ACC112 (cell line): ENCODE results near the gene MTIF2.
"Not testable (repeated sequence)": the region's sequence is repeated elsewhere in the genome, so short reads cannot be mapped to it uniquely, and the experiment has no call there.

Experiments
- H2AFZ ChIP-seq: fragments of 200-600 bp; sonication (generic); one replicate; pipeline ENCODE4 v1.6.0; 2017; ENCODE audit warnings: antibody characterized with exemption, low read length; ENCODE audit not compliant: unreplicated experiment
- H3K27ac ChIP-seq: fragments of 200-600 bp; sonication (generic); 2 replicates; pipeline ENCODE4 v1.5.1; 2014; ENCODE audit warnings: low read depth, mild to moderate bottlenecking, antibody characterized with exemption, low read length, moderate library complexity
- H3K27me3 ChIP-seq: fragments of 200-600 bp; sonication (generic); 2 replicates; pipeline ENCODE4 v1.6.1; 2014; ENCODE audit warnings: mild to moderate bottlenecking, antibody characterized with exemption, low read length, moderate library complexity, mixed read lengths; ENCODE audit not compliant: insufficient read depth
- H3K36me3 ChIP-seq: fragments of 200-600 bp; sonication (generic); 2 replicates; pipeline ENCODE4 v1.6.1; 2016; ENCODE audit warnings: mild to moderate bottlenecking, antibody characterized with exemption, low read length, moderate library complexity, mixed read lengths; ENCODE audit not compliant: insufficient read depth
- H3K4me1 ChIP-seq: fragments of 200-600 bp; sonication (generic); one replicate; pipeline ENCODE4 v1.6.1; 2016; ENCODE audit warnings: low read length, mixed read lengths; ENCODE audit not compliant: insufficient read depth, unreplicated experiment, control insufficient read depth
- H3K4me3 ChIP-seq: fragments of 200-600 bp; sonication (generic); 2 replicates; pipeline ENCODE4 v1.5.1; 2014; ENCODE audit warnings: mild to moderate bottlenecking, low read depth, low read length
- H3K79me2 ChIP-seq: fragments of 200-600 bp; sonication (generic); one replicate; pipeline ENCODE4 v1.6.0; 2016; ENCODE audit warnings: low read length; ENCODE audit not compliant: control insufficient read depth, unreplicated experiment, insufficient read depth

Gene MTIF2

GRCh38 chr2:55268907-55269644 lies at the start of gene MTIF2:
Gene MTIF2, minus strand, starts transcription at chr2:55269231. Its CDS starts 5,373 bp downstream, at chr2:55263858.
- peak within 1 kb of the TSS; percentile 80 for H2AFZ ChIP-seq
- H3K4me3 ChIP-seq, result peak within 1 kb of the TSS; percentile 84
- H3K36me3 ChIP-seq, result 0 out of 2 replicates have a peak, but pooled peaks cover under 1% of the 10 kb centered on the region
- peaks cover 8% of the 10 kb centered on the region for H3K79me2 ChIP-seq
- H3K27ac ChIP-seq, result peak within 1 kb of the TSS; percentile 38
- H3K4me1 ChIP-seq, result peaks cover 7% of the 10 kb centered on the region
- H3K27me3 ChIP-seq, result no peaks in the 10 kb centered on the region

GRCh38 chr2:55314985-55315384 lies 46.0 kb upstream of the MTIF2 start:
- H3K4me1 ChIP-seq, result peaks cover 23% of the 10 kb centered on the region
- H3K27ac ChIP-seq, result no peak overlapping the region
- H2AFZ ChIP-seq, result no peak overlapping the region
- H3K36me3 ChIP-seq, result peaks cover 21% of the 10 kb centered on the region
- H3K4me3 ChIP-seq, result no peak overlapping the region
- no peaks in the 10 kb centered on the region for H3K27me3 ChIP-seq
- no peaks in the 10 kb centered on the region for H3K79me2 ChIP-seq

GRCh38 chr2:55311444-55311870 lies 42.4 kb upstream of the MTIF2 start:
- Histone ChIP-seq H3K27ac (peak overlapping the region; percentile 28; the same call in 1 of the 2 replicates), H3K27me3 (no peaks in the 10 kb centered on the region), H3K79me2 (no peaks in the 10 kb centered on the region), H3K36me3 (peaks cover 26% of the 10 kb centered on the region), H3K4me3 (no peak overlapping the region), H3K4me1 (peaks cover 32% of the 10 kb centered on the region), H2AFZ (no peak overlapping the region)

GRCh38 chr2:55309446-55309845 lies 40.4 kb upstream of the MTIF2 start:
- Histone ChIP-seq H3K27ac (no peak overlapping the region), H3K27me3 (no peaks in the 10 kb centered on the region), H2AFZ (no peak overlapping the region), H3K4me3 (no peak overlapping the region), H3K36me3 (peaks cover 16% of the 10 kb centered on the region), H3K79me2 (no peaks in the 10 kb centered on the region), H3K4me1 (peaks cover 32% of the 10 kb centered on the region)

- Histone ChIP-seq H3K79me2 (no peaks in the 10 kb centered on the region), H3K36me3 (peaks cover 19% of the 10 kb centered on the region), H3K4me3 (no peak overlapping the region)
Observed at GRCh38 chr2:55302241-55302640, 33.2 kb upstream of the MTIF2 start.

GRCh38 chr2:55301277-55301676 lies 32.2 kb upstream of the MTIF2 start:
- H3K36me3 ChIP-seq, result peaks cover 19% of the 10 kb centered on the region
- H2AFZ ChIP-seq, result no peak overlapping the region
- no peaks in the 10 kb centered on the region for H3K79me2 ChIP-seq
- H3K27ac ChIP-seq, result no peak overlapping the region
- H3K27me3 ChIP-seq, result no peaks in the 10 kb centered on the region
- H3K4me3 ChIP-seq, result no peak overlapping the region
- H3K4me1 ChIP-seq, result no peaks in the 10 kb centered on the region

More at GRCh38 chr2:55302241-55302640, 33.2 kb upstream of the MTIF2 start:
- no peak overlapping the region for H2AFZ ChIP-seq
- H3K4me1 ChIP-seq, result no peaks in the 10 kb centered on the region
- no peaks in the 10 kb centered on the region for H3K27me3 ChIP-seq
- H3K27ac ChIP-seq, result no peak overlapping the region

- no peak overlapping the region for H3K27ac ChIP-seq
- H3K79me2 ChIP-seq, result no peaks in the 10 kb centered on the region
- H3K4me1 ChIP-seq, result no peaks in the 10 kb centered on the region
- H3K27me3 ChIP-seq, result no peaks in the 10 kb centered on the region
- no peak overlapping the region for H2AFZ ChIP-seq
- H3K36me3 ChIP-seq, result peaks cover 22% of the 10 kb centered on the region
- H3K4me3 ChIP-seq, result no peak overlapping the region
Observed at GRCh38 chr2:55296393-55296792, 27.4 kb upstream of the MTIF2 start.

- Histone ChIP-seq H3K4me1 (no peaks in the 10 kb centered on the region), H3K36me3 (no peaks in the 10 kb centered on the region), H3K79me2 (peaks cover 3% of the 10 kb centered on the region), H3K27ac (no peak overlapping the region), H2AFZ (no peak overlapping the region), H3K4me3 (peak overlapping the region; percentile 82; the same call in 1 of the 2 replicates), H3K27me3 (no peaks in the 10 kb centered on the region)
Observed at GRCh38 chr2:55283083-55283482, 14.1 kb upstream of the MTIF2 start.

GRCh38 chr2:55282110-55282917 lies 13.3 kb upstream of the MTIF2 start:
- peaks cover 3% of the 10 kb centered on the region for H3K79me2 ChIP-seq
- H3K27ac ChIP-seq, result peak overlapping the region; percentile 54
- H3K4me1 ChIP-seq, result no peaks in the 10 kb centered on the region
- H3K36me3 ChIP-seq, result no peaks in the 10 kb centered on the region
- no peaks in the 10 kb centered on the region for H3K27me3 ChIP-seq
- H2AFZ ChIP-seq, result peak overlapping the region; percentile 83
- peak overlapping the region; percentile 82 for H3K4me3 ChIP-seq

- not testable (repeated sequence) for H3K27ac ChIP-seq, H3K4me1 ChIP-seq, H3K4me3 ChIP-seq, H2AFZ ChIP-seq, H3K27me3 ChIP-seq, H3K36me3 ChIP-seq, H3K79me2 ChIP-seq
Observed at GRCh38 chr2:55280851-55281546, 12.0 kb upstream of the MTIF2 start.
